ENCODE measurements around the gene POC1B. TPM values are rescaled to one million over a fixed set of nuclear protein-coding genes. Genes with fewer than 3 reads are reported as not detected.

POC1B gene
- total and polyA plus RNA-seq, 4 donors, result 5.0 to 28.2 (median 7.6) TPM

GRCh38 chr12:89523393-89523792 lies 2.5 kb downstream of the POC1B start:
- TF ChIP-seq HNF4G (IDR thresholded peaks at IDR 0.05) (no peak), FOXA2 (IDR thresholded peaks at IDR 0.05) (no peak)
- 80% methylated on average over 8 of the region's 8 CpGs for WGBS
- Histone ChIP-seq H3K4me3 (ENCODE audit: low read depth in 1 of 3, low read length in 3 of 3) (peak overlapping the region in 1 of 3 donors; percentile 87), H3K9ac (ENCODE audit: low read depth in 1 of 2, low read length in 2 of 2) (no peak overlapping the region), H3K4me1 (ENCODE audit: control insufficient read depth in 4 of 4, insufficient read depth in 4 of 4, low read length in 3 of 4) (peaks cover 5 to 40% (median 37%) of the 10 kb centered on the region in 4 donors), H3K27ac (ENCODE audit: low read depth in 1 of 2, low read length in 2 of 2) (no peak overlapping the region), H3K9me3 (ENCODE audit: control insufficient read depth in 4 of 4, low read length in 3 of 4) (no peaks in the 10 kb centered on the region), H3K27me3 (ENCODE audit: control insufficient read depth in 4 of 4, insufficient read depth in 4 of 4, low read length in 3 of 4) (no peaks in the 10 kb centered on the region), H3K36me3 (ENCODE audit: control insufficient read depth in 4 of 4, insufficient read depth in 3 of 4, low read depth in 1 of 4, low read length in 3 of 4) (no peaks in the 10 kb centered on the region)
- DNase-seq (ENCODE audit: low spot score), result no peak

GRCh38 chr12:89521364-89522223 lies 4.3 kb downstream of the POC1B start:
- no peak for DNase-seq (ENCODE audit: low spot score)
- Histone ChIP-seq H3K36me3 (ENCODE audit: control insufficient read depth in 4 of 4, insufficient read depth in 3 of 4, low read depth in 1 of 4, low read length in 3 of 4) (no peaks in the 10 kb centered on the region), H3K9ac (ENCODE audit: low read depth in 1 of 2, low read length in 2 of 2) (peak overlapping the region in 1 of 2 donors; percentile 47), H3K4me1 (ENCODE audit: control insufficient read depth in 4 of 4, insufficient read depth in 4 of 4, low read length in 3 of 4) (peaks cover 6 to 33% (median 32%) of the 10 kb centered on the region in 4 donors), H3K27me3 (ENCODE audit: control insufficient read depth in 4 of 4, insufficient read depth in 4 of 4, low read length in 3 of 4) (no peaks in the 10 kb centered on the region), H3K27ac (ENCODE audit: low read depth in 1 of 2, low read length in 2 of 2) (no peak overlapping the region), H3K9me3 (ENCODE audit: control insufficient read depth in 4 of 4, low read length in 3 of 4) (no peaks in the 10 kb centered on the region), H3K4me3 (ENCODE audit: low read depth in 1 of 3, low read length in 3 of 3) (peak overlapping the region in 2 of 3 donors; percentile 2 to 28)
- TF ChIP-seq SP1 (IDR thresholded peaks at IDR 0.05) (no peak), GABPA (IDR thresholded peaks at IDR 0.05 in 1 of 2, conservative IDR thresholded peaks at IDR 0.05 in 1 of 2) (no peak), JUND (IDR thresholded peaks at IDR 0.05) (no peak), TAF1 (conservative IDR thresholded peaks at IDR 0.05) (no peak)
- 61% methylated on average over 7 of the region's 7 CpGs for whole genome bisulfite sequencing

- Histone ChIP-seq H3K27ac (ENCODE audit: low read depth in 1 of 2, low read length in 2 of 2) (no peak overlapping the region), H3K4me3 (ENCODE audit: low read depth in 1 of 3, low read length in 3 of 3) (no peak overlapping the region), H3K9ac (ENCODE audit: low read depth in 1 of 2, low read length in 2 of 2) (no peak overlapping the region), H3K27me3 (ENCODE audit: control insufficient read depth in 4 of 4, insufficient read depth in 4 of 4, low read length in 3 of 4) (no peaks in the 10 kb centered on the region), H3K4me1 (ENCODE audit: control insufficient read depth in 4 of 4, insufficient read depth in 4 of 4, low read length in 3 of 4) (peaks cover 3 to 16% (median 12%) of the 10 kb centered on the region in 4 donors), H3K36me3 (ENCODE audit: control insufficient read depth in 4 of 4, insufficient read depth in 3 of 4, low read depth in 1 of 4, low read length in 3 of 4) (no peaks in the 10 kb centered on the region), H3K9me3 (ENCODE audit: control insufficient read depth in 4 of 4, low read length in 3 of 4) (no peaks in the 10 kb centered on the region)
- 61% methylated on average over 3 of the region's 3 CpGs for WGBS
- DNase-seq (ENCODE audit: low spot score), result no peak
- TF ChIP-seq EGR1 (IDR thresholded peaks at IDR 0.05; ENCODE audit: low read depth in 2 of 2) (no peak), HNF4A (conservative IDR thresholded peaks at IDR 0.05) (no peak), ZBTB33 (IDR thresholded peaks at IDR 0.05) (no peak), FOXA1 (IDR thresholded peaks at IDR 0.05) (no peak), SP1 (IDR thresholded peaks at IDR 0.05) (no peak), MAX (IDR thresholded peaks at IDR 0.05) (no peak)
These were observed 8.1 kb downstream of the POC1B start for GRCh38 chr12:89517720-89518119.

- H3K27me3 ChIP-seq (ENCODE audit: control insufficient read depth in 4 of 4, insufficient read depth in 4 of 4, low read length in 3 of 4), result no peaks in the 10 kb centered on the region
- 73% methylated on average over 4 of the region's 4 CpGs for WGBS
- no peak overlapping the region for H3K9ac ChIP-seq (ENCODE audit: low read depth in 1 of 2, low read length in 2 of 2)
- no peak overlapping the region for H3K4me3 ChIP-seq (ENCODE audit: low read depth in 1 of 3, low read length in 3 of 3)
- H3K27ac ChIP-seq (ENCODE audit: low read depth in 1 of 2, low read length in 2 of 2), result no peak overlapping the region
- no peak for DNase-seq (ENCODE audit: low spot score)
- no peaks in the 10 kb centered on the region for H3K9me3 ChIP-seq (ENCODE audit: control insufficient read depth in 4 of 4, low read length in 3 of 4)
- no peaks in the 10 kb centered on the region for H3K36me3 ChIP-seq (ENCODE audit: control insufficient read depth in 4 of 4, insufficient read depth in 3 of 4, low read depth in 1 of 4, low read length in 3 of 4)
- H3K4me1 ChIP-seq (ENCODE audit: control insufficient read depth in 4 of 4, insufficient read depth in 4 of 4, low read length in 3 of 4), result peaks cover 3 to 6% (median 5%) of the 10 kb centered on the region in 4 donors
- TF ChIP-seq TAF1 (conservative IDR thresholded peaks at IDR 0.05) (no peak), ATF3 (IDR thresholded peaks at IDR 0.05) (no peak), HNF4A (conservative IDR thresholded peaks at IDR 0.05) (no peak), MAX (IDR thresholded peaks at IDR 0.05) (no peak), REST (IDR thresholded peaks at IDR 0.05) (no peak), EGR1 (IDR thresholded peaks at IDR 0.05; ENCODE audit: low read depth in 2 of 2) (no peak), GABPA (IDR thresholded peaks at IDR 0.05 in 1 of 2, conservative IDR thresholded peaks at IDR 0.05 in 1 of 2) (no peak)
These were observed 9.2 kb downstream of the POC1B start for GRCh38 chr12:89516633-89517032.
